Neural progenitor cell (in vitro differentiated cells): ENCODE results near the gene FFAR1. TPM values are rescaled to one million over a fixed set of nuclear protein-coding genes. Genes with fewer than 3 reads are reported as not detected.

Experiments
- DNase-seq: peaks from one replicate; pipeline ENCODE4 v3.0.0-alpha.2; 2016; ENCODE audit warnings: low spot score
- H2AFZ ChIP-seq: fragments of 200-600 bp; sonication (generic); replicated peaks from 2 replicates; pipeline ENCODE4 v1.6.1; 2016; ENCODE audit warnings: antibody characterized with exemption
- H3F3A ChIP-seq: fragments of 200-600 bp; sonication (generic); 2 replicates; pipeline ENCODE4 v1.6.1; 2016; ENCODE audit warnings: antibody characterized with exemption, low read depth
- H3K27ac ChIP-seq: fragments of 200-600 bp; sonication (generic); 2 replicates; pipeline ENCODE4 v1.5.1; 2016; ENCODE audit warnings: mild to moderate bottlenecking
- H3K27me3 ChIP-seq: fragments of 200-600 bp; sonication (generic); 2 replicates; pipeline ENCODE4 v1.6.1; 2016; ENCODE audit warnings: mild to moderate bottlenecking, moderate library complexity
- H3K36me3 ChIP-seq: fragments of 200-600 bp; sonication (generic); 2 replicates; pipeline ENCODE4 v1.5.1; 2016
- H3K4me1 ChIP-seq: fragments of 200-600 bp; sonication (generic); 2 replicates; pipeline ENCODE4 v1.6.1; 2016; ENCODE audit warnings: mixed run types
- H3K4me2 ChIP-seq: fragments of 200-600 bp; sonication (generic); 2 replicates; pipeline ENCODE4 v1.6.1; 2016
- H3K4me3 ChIP-seq: fragments of 200-600 bp; sonication (generic); 2 replicates; pipeline ENCODE4 v1.5.1; 2016
- H3K79me2 ChIP-seq: fragments of 200-600 bp; sonication (generic); 2 replicates; pipeline ENCODE4 v1.6.1; 2016; ENCODE audit warnings: low read depth
- H3K9ac ChIP-seq: fragments of 200-600 bp; sonication (generic); 2 replicates; pipeline ENCODE4 v1.6.1; 2016
- H3K9me3 ChIP-seq: fragments of 200-600 bp; sonication (generic); 2 replicates; pipeline ENCODE4 v1.5.1; 2016; ENCODE audit warnings: low read depth
- H4K20me1 ChIP-seq: fragments of 200-600 bp; sonication (generic); 2 replicates; pipeline ENCODE4 v1.6.1; 2016; ENCODE audit warnings: low read depth
- H3K27ac Mint-ChIP-seq: 3 replicates; pipeline ENCODE4 v1.8.0; 2021; ENCODE audit warnings: mixed read lengths
- H3K27me3 Mint-ChIP-seq: 2 replicates; pipeline ENCODE4 v1.8.0; 2022; ENCODE audit warnings: low read depth, mild to moderate bottlenecking, inconsistent platforms, moderate library complexity, mixed read lengths; ENCODE audit not compliant: insufficient read depth
- H3K36me3 Mint-ChIP-seq: 3 replicates; pipeline ENCODE4 v1.8.0; 2021; ENCODE audit warnings: mixed read lengths
- H3K4me1 Mint-ChIP-seq: 3 replicates; pipeline ENCODE4 v1.8.0; 2021; ENCODE audit warnings: mixed read lengths
- H3K4me3 Mint-ChIP-seq: 3 replicates; pipeline ENCODE4 v1.8.0; 2021; ENCODE audit warnings: mild to moderate bottlenecking, moderate library complexity, mixed read lengths
- H3K9me3 Mint-ChIP-seq: 3 replicates; pipeline ENCODE4 v1.8.0; 2020; ENCODE audit warnings: mixed read lengths
- CTCF ChIP-seq: fragments of 200-600 bp; sonication (generic); IDR thresholded peaks from 2 replicates; pipeline ENCODE4 v1.5.1; 2017; ENCODE audit warnings: antibody characterized with exemption, mild to moderate bottlenecking
- EZH2 ChIP-seq: fragments of 200-600 bp; sonication (generic); IDR thresholded peaks from 2 replicates; pipeline ENCODE4 v1.6.1; 2017; ENCODE audit warnings: antibody characterized with exemption, mild to moderate bottlenecking, moderate library complexity
- EZH2phosphoT487 ChIP-seq: fragments of 200-600 bp; sonication (generic); IDR thresholded peaks from 2 replicates; pipeline ENCODE4 v1.6.1; 2017; ENCODE audit warnings: antibody characterized with exemption
- total RNA-seq: library from RNA; depleted of rRNA; stranded (reverse); fragments of >200 nt; gene quantifications from 2 replicates; pipeline ENCODE4 v1.2.3, GENCODE V29; 2015; ENCODE audit warnings: low replicate concordance

The FFAR1 gene
- total RNA-seq, 1 donor from 2014 or later, result not detected

DNA sequence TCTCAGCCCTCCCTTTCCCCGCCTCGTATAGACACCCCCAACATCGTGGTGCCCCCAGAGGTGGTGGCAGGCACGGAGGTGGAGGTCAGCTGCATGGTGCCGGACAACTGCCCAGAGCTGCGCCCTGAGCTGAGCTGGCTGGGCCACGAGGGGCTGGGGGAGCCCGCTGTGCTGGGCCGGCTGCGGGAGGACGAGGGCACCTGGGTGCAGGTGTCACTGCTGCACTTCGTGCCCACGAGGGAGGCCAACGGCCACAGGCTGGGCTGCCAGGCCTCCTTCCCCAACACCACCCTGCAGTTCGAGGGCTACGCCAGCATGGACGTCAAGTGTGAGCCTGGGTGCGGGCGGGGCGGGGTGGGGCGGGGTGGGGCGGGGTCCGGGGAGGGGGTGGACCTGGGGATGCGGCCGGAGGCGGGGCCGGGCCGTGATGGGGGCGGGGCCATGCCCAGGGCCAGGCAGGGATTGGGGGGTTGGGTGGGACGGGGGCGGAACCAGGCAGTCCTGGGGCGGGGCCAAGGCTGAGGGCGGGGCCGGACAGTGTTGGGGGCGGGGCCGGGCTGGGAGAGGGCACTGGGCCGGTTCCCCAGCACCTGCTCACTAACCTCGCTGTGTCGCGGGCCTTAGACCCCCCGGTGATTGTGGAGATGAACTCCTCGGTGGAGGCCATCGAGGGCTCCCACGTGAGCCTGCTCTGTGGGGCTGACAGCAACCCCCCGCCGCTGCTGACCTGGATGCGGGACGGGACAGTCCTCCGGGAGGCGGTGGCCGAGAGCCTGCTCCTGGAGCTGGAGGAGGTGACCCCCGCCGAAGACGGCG is 48.0 kb upstream of the FFAR1 start:
- Histone ChIP-seq H3K27me3 (no peaks in the 10 kb centered on the region), H3K36me3 (no peaks in the 10 kb centered on the region), H3K4me1 (no peaks in the 10 kb centered on the region), H3K9ac (no peak overlapping the region), H3F3A (peaks cover 21% of the 10 kb centered on the region), H2AFZ (no peak overlapping the region), H3K79me2 (no peaks in the 10 kb centered on the region), H3K4me3 (no peak overlapping the region), H3K27ac (no peak overlapping the region), H3K4me2 (no peak overlapping the region), H3K9me3 (no peaks in the 10 kb centered on the region), H4K20me1 (no peaks in the 10 kb centered on the region)
- Mint-ChIP-seq H3K9me3 (no peaks in the 10 kb centered on the region), H3K36me3 (no peaks in the 10 kb centered on the region), H3K4me3 (no peak overlapping the region), H3K4me1 (peaks cover 2% of the 10 kb centered on the region), H3K27me3 (peaks cover 6% of the 10 kb centered on the region), H3K27ac (no peak overlapping the region)
- no peak for TF ChIP-seq EZH2
- no peak for TF ChIP-seq EZH2phosphoT487
- no peak for DNase-seq

DNA sequence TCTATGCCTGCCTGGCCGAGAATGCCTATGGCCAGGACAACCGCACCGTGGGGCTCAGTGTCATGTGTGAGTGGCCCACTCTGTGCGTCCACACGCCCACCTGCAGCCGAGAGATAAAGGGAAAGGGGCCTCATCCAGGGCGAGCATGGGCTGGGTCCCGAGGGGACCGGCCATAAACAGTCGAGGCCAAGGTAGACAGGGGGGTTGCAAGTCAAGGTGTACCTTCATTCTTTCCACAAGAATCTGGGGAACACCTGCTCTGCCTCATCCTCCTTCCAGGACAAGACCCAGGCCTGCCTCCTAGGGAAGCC is 47.4 kb upstream of the FFAR1 start:
- Histone ChIP-seq H3K4me1 (no peaks in the 10 kb centered on the region), H3K9me3 (no peaks in the 10 kb centered on the region)
- H3K4me1 Mint-ChIP-seq, result peaks cover 2% of the 10 kb centered on the region

GRCh38 chr19:35301961-35302360 is 45.7 kb upstream of the FFAR1 start:
- Histone ChIP-seq H3K27ac (no peak overlapping the region), H3K36me3 (no peaks in the 10 kb centered on the region), H3K4me1 (no peaks in the 10 kb centered on the region), H3K79me2 (no peaks in the 10 kb centered on the region), H3K9me3 (no peaks in the 10 kb centered on the region), H2AFZ (no peak overlapping the region), H3K4me2 (no peak overlapping the region), H3K27me3 (no peaks in the 10 kb centered on the region), H3F3A (peaks cover 14% of the 10 kb centered on the region), H4K20me1 (no peaks in the 10 kb centered on the region), H3K9ac (no peak overlapping the region), H3K4me3 (no peak overlapping the region)
- Mint-ChIP-seq H3K27ac (peak overlapping the region; percentile 27), H3K4me3 (no peak overlapping the region), H3K36me3 (no peaks in the 10 kb centered on the region), H3K4me1 (peaks cover 6% of the 10 kb centered on the region), H3K27me3 (peaks cover 8% of the 10 kb centered on the region), H3K9me3 (no peaks in the 10 kb centered on the region)
- no peak for DNase-seq
- TF ChIP-seq EZH2 (no peak), EZH2phosphoT487 (no peak)

More for the DNA sequence above, 47.4 kb upstream of the FFAR1 start:
- no peak overlapping the region for H2AFZ ChIP-seq
- H3K27me3 Mint-ChIP-seq, result peaks cover 6% of the 10 kb centered on the region
- no peaks in the 10 kb centered on the region for H3K27me3 ChIP-seq
- no peak for TF ChIP-seq CTCF
- no peak for TF ChIP-seq EZH2phosphoT487
- TF ChIP-seq EZH2, result no peak
- H4K20me1 ChIP-seq, result no peaks in the 10 kb centered on the region
- H3K4me3 ChIP-seq, result no peak overlapping the region
- H3F3A ChIP-seq, result peaks cover 21% of the 10 kb centered on the region
- DNase-seq, result no peak
- no peaks in the 10 kb centered on the region for H3K79me2 ChIP-seq
- H3K36me3 Mint-ChIP-seq, result no peaks in the 10 kb centered on the region
- no peaks in the 10 kb centered on the region for H3K36me3 ChIP-seq
- no peaks in the 10 kb centered on the region for H3K9me3 Mint-ChIP-seq
- H3K4me2 ChIP-seq, result no peak overlapping the region
- H3K4me3 Mint-ChIP-seq, result no peak overlapping the region
- H3K27ac ChIP-seq, result no peak overlapping the region
- H3K27ac Mint-ChIP-seq, result no peak overlapping the region
- no peak overlapping the region for H3K9ac ChIP-seq

DNA sequence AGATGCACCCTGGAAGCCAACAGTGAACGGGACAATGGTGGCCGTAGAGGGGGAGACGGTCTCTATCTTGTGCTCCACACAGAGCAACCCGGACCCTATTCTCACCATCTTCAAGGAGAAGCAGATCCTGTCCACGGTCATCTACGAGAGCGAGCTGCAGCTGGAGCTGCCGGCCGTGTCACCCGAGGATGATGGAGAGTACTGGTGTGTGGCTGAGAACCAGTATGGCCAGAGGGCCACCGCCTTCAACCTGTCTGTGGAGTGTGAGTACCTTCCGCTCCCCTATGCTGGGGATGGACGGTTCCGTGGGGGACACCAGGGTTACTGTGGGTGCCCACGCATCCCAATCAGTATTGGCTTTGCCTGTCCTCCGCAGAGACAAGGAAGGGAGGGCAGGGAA is 45.3 kb upstream of the FFAR1 start:
- H3K4me1 Mint-ChIP-seq, result peaks cover 6% of the 10 kb centered on the region
- Histone ChIP-seq H3K27ac (no peak overlapping the region), H3K27me3 (no peaks in the 10 kb centered on the region), H4K20me1 (no peaks in the 10 kb centered on the region), H3K4me3 (no peak overlapping the region), H3K9me3 (no peaks in the 10 kb centered on the region), H3K36me3 (no peaks in the 10 kb centered on the region), H3K4me1 (no peaks in the 10 kb centered on the region), H3K4me2 (no peak overlapping the region), H3F3A (peaks cover 13% of the 10 kb centered on the region), H3K79me2 (no peaks in the 10 kb centered on the region), H3K9ac (no peak overlapping the region), H2AFZ (no peak overlapping the region)
- no peak for TF ChIP-seq CTCF
- no peak for TF ChIP-seq EZH2phosphoT487
- TF ChIP-seq EZH2, result no peak
- H3K27me3 Mint-ChIP-seq, result peaks cover 8% of the 10 kb centered on the region
- H3K36me3 Mint-ChIP-seq, result no peaks in the 10 kb centered on the region
- DNase-seq, result no peak
- no peak overlapping the region for H3K4me3 Mint-ChIP-seq
- H3K27ac Mint-ChIP-seq, result no peak overlapping the region
- H3K9me3 Mint-ChIP-seq, result no peaks in the 10 kb centered on the region
